Effector CD4-positive, alpha-beta T cell (primary cell): ENCODE measurements around the gene PGM1.

ENCODE experiments used
- DNase-seq: peaks from one replicate; pipeline ENCODE4 v3.0.0-alpha.2; 2020

The PGM1 gene

GRCh38 chr1:63669151-63669961, 76.1 kb downstream of the PGM1 start:
- DNase-seq: no peak

GRCh38 chr1:63670164-63670563, 77.0 kb downstream of the PGM1 start:
- no peak for DNase-seq

- no peak for DNase-seq
Measured at GRCh38 chr1:63671514-63671913, 78.3 kb downstream of the PGM1 start.

GRCh38 chr1:63674238-63674864, 81.1 kb downstream of the PGM1 start:
- no peak for DNase-seq

GRCh38 chr1:63674865-63675419, 81.7 kb downstream of the PGM1 start:
- DNase-seq: no peak

GRCh38 chr1:63675420-63675931, 82.3 kb downstream of the PGM1 start:
- DNase-seq: no peak

- no peak for DNase-seq
Measured at GRCh38 chr1:63677497-63677896, 84.3 kb downstream of the PGM1 start.

- no peak for DNase-seq
Measured at GRCh38 chr1:63678200-63678599, 85.0 kb downstream of the PGM1 start.

- DNase-seq: no peak
Measured at GRCh38 chr1:63679076-63679475, 85.9 kb downstream of the PGM1 start.

GRCh38 chr1:63679589-63679988, 86.4 kb downstream of the PGM1 start:
- DNase-seq: no peak

GRCh38 chr1:63682936-63683335, 89.7 kb downstream of the PGM1 start:
- DNase-seq: no peak

GRCh38 chr1:63683759-63684158, 90.5 kb downstream of the PGM1 start:
- DNase-seq: no peak

- no peak for DNase-seq
Measured at GRCh38 chr1:63686696-63687095, 93.5 kb downstream of the PGM1 start.

- no peak for DNase-seq
Measured at GRCh38 chr1:63688302-63688890, 95.2 kb downstream of the PGM1 start.

GRCh38 chr1:63690966-63691700, 97.9 kb downstream of the PGM1 start:
- no peak for DNase-seq

GRCh38 chr1:63691701-63692425, 98.7 kb downstream of the PGM1 start:
- no peak for DNase-seq

GRCh38 chr1:63693944-63694571, 100.8 kb downstream of the PGM1 start:
- no peak for DNase-seq

- no peak for DNase-seq
Measured at GRCh38 chr1:63698001-63698838, 105.0 kb downstream of the PGM1 start.

GRCh38 chr1:63701187-63701586, 108.0 kb downstream of the PGM1 start:
- no peak for DNase-seq

- DNase-seq: no peak
Measured at GRCh38 chr1:63703701-63704107, 110.5 kb downstream of the PGM1 start.

GRCh38 chr1:63704443-63704842, 111.2 kb downstream of the PGM1 start:
- DNase-seq: no peak
